Activated effector memory CD4-positive, alpha-beta T cell treated with Interleukin-2 at 50 U/mL for 16 hours (primary cell): Measurements from ENCODE around the gene WWOX.

ENCODE experiments used
- DNase-seq: peaks from one replicate; pipeline ENCODE4 v3.0.0-alpha.2; 2020

The WWOX gene

GRCh38 chr16:79173919-79174318 lies 1074.5 kb downstream of the WWOX start:
- no peak for DNase-seq

DNA sequence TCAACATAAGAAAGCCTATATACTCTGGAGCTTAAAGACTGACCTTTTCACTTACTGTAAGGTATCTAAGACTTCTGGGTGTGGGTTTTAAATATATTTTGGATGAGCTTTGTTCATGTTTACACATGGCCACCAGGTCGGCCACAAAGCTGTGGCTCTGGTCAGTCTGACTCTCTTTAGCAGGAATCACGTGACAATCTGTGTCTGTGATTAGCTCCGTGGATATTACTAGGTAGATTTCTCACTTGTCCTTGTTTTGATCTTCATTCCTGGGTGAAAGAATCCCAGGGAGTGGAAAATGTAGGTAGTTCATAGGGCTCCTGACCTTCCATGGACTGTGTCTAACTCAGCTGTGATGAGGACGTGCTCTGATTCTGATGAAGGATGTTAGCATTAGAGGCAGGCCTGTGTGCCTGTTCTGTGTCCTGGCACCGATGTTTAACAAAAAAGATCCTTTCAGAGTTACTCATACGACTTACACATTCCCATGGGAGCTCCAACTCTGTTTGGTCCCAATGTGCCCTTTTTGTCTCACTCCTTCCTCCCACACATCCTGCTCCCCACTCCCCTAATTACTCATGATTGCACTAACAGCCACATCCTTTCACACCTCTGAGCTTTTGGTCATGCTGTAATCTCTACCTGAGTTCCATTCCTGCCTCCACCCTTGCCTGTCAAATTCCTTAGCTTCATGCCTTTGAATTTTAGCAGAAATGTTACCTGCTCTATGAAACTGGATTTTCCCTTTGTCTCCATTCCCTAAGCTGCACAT lies 1076.0 kb downstream of the WWOX start:
- no peak for DNase-seq

DNA sequence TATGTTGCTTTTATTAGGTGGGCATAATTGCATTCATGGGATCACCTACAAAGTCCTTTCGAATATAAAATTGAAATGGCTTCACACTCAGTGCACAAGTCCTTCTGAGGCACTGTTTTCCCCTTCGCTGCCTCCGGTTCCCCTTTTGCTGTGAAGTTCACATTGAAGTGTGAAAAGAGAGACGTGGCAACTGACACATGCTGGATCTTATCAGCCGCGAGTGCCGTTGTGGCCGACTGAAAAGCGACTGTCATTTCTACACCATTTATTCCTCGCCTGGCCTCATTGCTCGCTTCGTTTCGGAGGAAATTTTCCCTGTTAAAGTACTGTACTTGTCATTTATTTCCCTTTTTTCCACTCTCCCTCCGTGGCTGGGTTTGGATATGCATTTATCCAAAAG lies 1077.6 kb downstream of the WWOX start:
- DNase-seq: no peak

- DNase-seq: no peak
These were observed 1082.0 kb downstream of the WWOX start for GRCh38 chr16:79181419-79181818.

DNA sequence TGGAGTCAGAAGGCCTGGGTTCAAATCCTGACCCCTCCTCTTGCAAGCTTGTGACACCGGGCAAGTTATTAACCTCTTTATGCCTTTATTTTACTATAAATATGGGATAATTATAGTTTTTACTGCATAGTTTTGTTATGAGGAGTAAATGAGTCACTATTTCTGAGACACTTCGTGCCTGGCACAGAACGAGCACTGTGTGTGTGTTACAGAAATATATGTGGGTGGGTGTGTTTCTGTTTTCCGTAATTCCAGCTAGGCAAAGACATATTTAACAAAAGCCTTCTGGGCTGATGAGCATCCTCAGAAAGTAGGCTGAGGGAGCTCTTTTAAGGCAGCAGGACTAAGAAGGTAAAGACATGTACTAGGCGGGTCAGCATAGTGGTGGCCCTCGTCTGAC lies 1083.2 kb downstream of the WWOX start:
- no peak for DNase-seq

GRCh38 chr16:79183571-79183970 lies 1084.1 kb downstream of the WWOX start:
- DNase-seq: no peak

DNA sequence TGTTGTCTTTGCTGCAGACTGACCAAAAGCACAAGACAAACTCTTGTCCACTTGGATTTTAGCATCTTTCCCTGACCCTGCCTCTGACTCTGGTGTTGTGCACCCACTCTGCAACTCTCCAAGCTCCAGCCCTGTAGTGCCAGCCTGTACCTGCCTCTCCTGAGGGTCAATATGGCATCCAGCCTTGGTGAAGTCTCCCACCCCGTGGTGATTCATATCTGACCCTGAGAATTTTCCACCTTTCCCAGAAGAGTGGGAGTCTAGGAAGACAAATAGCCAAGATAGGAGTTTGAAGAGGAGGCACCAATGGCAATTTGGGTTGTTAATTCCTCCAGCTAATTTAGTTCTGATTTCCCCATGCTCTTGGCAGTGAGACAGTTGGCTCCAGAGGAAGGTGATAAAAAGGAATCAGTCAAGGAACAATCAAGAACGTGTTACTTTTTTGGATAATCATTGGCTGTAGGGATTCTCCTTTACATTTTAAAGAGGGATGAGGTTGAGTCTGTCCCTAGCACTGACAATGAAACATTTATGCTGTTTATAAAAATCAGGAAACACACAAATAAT lies 1085.1 kb downstream of the WWOX start:
- DNase-seq: no peak

- DNase-seq: no peak
These were observed 1086.3 kb downstream of the WWOX start for GRCh38 chr16:79185711-79186110.

GRCh38 chr16:79186196-79186595 lies 1086.7 kb downstream of the WWOX start:
- DNase-seq: no peak

DNA sequence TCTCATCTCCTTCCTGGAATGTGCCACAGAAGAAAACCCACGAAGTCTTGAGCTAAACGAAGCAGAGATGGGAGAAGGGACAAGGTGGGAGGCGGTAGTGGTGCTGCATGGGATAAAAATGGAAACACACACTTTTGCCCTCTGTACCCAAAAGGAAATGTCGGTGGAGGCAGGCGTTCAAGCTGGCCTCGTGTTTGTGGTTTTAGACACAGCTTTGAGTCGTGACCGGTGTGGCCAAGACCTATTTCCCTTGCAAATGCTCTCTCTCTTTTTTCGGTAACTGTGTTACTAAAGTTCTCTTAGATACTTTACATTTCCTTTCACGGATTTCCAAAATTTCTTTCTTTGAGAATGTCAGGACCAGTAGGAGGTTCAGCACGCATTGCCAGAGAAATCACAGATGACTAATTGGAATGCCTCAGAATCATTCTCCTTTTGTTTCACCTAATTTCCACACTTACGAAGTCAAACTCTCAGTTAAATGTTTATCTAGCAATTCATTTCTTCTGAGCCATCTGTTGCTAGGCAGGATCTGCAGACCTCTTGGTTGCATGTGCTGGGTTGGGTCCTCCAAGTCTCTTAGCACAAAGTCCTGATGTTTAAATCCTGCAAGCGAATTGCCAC lies 1088.8 kb downstream of the WWOX start:
- no peak for DNase-seq

- DNase-seq: no peak
These were observed 1089.3 kb downstream of the WWOX start for GRCh38 chr16:79188739-79189122.

DNA sequence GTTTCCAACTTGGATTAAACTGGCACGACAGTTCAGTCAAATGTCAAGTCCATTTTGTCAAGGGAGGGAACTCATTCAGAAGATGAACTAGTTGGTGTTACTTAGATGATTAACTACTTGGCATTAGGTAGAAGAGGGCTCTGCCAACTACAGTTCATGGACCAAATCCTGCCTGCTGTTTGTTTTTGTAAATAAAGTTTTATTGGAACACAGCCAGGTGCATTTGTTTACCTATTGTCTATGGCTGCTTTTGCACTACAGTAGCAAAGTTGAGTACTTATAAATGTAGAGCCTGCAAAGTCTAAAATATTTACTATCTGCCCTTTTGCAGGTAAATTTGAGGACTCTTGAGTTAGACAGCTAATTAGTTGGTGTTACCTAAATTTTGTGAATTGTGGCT lies 1091.1 kb downstream of the WWOX start:
- DNase-seq: no peak

- DNase-seq: no peak
These were observed 1092.5 kb downstream of the WWOX start for GRCh38 chr16:79191933-79192332.

- no peak for DNase-seq
These were observed 1093.5 kb downstream of the WWOX start for GRCh38 chr16:79192904-79193303.

DNA sequence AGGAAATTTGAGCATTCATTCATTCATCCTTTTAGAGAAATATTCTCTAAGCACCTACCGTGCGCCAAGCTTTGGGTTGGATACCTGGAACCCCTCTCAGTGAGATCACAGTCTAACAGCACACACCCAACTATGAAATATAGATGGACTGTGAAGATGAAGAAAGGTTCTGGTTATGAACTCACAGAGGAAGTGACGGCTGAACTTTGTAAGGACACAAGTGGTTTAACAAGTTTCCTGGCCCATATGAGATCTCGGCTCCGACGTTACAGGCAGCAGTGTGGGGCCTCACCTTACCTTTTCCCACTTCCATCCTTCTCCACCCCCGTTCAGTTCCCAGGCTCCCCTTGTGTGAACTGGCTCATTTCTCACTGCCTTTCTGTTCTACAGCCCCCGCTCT lies 1094.8 kb downstream of the WWOX start:
- no peak for DNase-seq

DNA sequence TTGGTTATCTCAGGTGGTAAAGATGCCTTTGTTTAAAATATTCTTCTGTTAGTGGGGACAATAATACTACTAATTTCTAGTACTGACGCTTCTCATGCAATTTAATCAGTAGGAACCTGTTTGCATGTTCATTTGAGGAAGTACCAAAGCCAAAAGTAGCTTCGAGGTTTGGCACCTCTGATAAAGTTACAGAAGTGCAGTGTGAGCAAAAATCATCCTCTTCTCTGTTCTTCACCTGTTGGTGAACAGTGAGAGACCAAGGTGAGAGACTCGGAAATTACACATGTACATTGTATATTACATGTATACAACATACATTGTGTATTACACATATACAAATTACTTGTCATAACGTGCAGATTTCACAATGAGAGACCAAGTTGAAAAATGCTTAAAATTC lies 1096.5 kb downstream of the WWOX start:
- DNase-seq: no peak

DNA sequence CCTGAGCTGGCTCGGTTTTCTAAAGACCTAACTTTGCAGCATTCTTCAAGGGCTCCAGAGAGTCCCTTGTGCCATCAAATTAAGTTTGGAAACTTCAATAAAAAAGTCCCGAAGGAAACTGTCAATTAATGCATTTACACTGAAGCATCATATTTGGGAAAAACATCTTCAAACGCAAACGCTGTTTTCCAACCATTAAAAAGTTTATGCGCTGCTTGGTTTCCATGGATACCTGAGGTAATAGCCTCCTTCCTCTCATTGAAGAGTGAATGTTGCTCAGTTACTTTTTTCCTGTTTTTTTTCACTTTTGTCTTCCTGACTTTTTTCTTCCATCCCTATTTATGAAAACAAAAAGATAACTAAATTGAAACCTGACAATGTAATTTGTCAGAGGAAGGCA lies 1102.0 kb downstream of the WWOX start:
- DNase-seq: no peak

- no peak for DNase-seq
These were observed 1103.5 kb downstream of the WWOX start for GRCh38 chr16:79202977-79203376.

- no peak for DNase-seq
These were observed 1105.0 kb downstream of the WWOX start for GRCh38 chr16:79204486-79204885.

- DNase-seq: no peak
These were observed 1107.4 kb downstream of the WWOX start for GRCh38 chr16:79206889-79207288.

DNA sequence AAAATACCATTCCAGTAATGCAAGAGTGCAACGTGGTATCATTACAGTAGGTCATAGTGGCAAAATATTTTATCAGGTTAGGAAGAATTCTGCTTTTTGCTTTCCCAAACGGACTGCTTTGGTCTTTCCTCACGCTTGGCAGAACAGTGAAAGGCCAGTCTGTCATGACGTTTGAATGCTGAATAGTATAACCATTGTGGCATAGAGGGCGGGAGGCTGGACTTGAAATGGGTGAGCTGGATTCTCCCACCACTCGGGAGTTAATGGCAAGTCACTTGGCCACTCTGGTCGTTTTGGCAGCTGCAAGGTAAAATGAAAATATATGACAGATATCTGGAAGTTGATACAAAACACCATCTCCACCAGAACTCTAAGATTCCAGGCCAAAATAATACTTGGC lies 1109.9 kb downstream of the WWOX start:
- no peak for DNase-seq

- DNase-seq: no peak
These were observed 1111.2 kb downstream of the WWOX start for GRCh38 chr16:79210607-79211006.

DNA sequence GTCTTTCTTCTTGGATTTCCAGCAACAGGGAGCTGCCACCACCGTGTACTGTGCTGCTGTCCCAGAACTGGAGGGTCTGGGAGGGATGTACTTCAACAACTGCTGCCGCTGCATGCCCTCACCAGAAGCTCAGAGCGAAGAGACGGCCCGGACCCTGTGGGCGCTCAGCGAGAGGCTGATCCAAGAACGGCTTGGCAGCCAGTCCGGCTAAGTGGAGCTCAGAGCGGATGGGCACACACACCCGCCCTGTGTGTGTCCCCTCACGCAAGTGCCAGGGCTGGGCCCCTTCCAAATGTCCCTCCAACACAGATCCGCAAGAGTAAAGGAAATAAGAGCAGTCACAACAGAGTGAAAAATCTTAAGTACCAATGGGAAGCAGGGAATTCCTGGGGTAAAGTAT lies 1112.1 kb downstream of the WWOX start:
- DNase-seq: no peak

DNA sequence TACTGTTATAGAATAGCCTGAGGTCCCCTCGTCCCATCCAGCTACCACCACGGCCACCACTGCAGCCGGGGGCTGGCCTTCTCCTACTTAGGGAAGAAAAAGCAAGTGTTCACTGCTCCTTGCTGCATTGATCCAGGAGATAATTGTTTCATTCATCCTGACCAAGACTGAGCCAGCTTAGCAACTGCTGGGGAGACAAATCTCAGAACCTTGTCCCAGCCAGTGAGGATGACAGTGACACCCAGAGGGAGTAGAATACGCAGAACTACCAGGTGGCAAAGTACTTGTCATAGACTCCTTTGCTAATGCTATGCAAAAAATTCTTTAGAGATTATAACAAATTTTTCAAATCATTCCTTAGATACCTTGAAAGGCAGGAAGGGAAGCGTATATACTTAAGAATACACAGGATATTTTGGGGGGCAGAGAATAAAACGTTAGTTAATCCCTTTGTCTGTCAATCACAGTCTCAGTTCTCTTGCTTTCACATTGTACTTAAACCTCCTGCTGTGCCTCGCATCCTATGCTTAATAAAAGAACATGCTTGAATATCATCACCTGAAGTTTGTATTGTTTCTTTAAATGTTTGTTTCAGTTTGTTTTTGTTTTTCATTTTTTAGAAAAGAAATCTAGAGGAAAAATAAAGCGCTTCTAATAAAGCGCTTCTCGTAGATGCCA lies 1112.8 kb downstream of the WWOX start:
- DNase-seq: no peak
